Small intestine (tissue), 7 donors: ENCODE data around the gene KTN1. TPM values are rescaled to one million over a fixed set of nuclear protein-coding genes. Genes with fewer than 3 reads are reported as not detected.

Experiments
- DNase-seq, 2 donors: peaks; one replicate each; pipeline versions ENCODE4 v3.0.0 to v3.0.0-alpha.2; 2013
- FAIRE-seq: peaks from 2 replicates; lab custom pipeline; 2012; peaks lifted over from hg19 to GRCh38; lab: Jason Lieb, UNC
- H3K27ac ChIP-seq, 3 donors: one replicate each; pipeline ENCODE4 v1.5.1; 2013; ENCODE audit warnings: low read length in 2 of 3, mild to moderate bottlenecking in 2 of 3, control low read depth in 1 of 3, inconsistent platforms in 1 of 3, low read depth in 1 of 3, moderate library complexity in 1 of 3
- H3K27me3 ChIP-seq, 3 donors: one replicate each; pipeline ENCODE4 v1.6.1; 2013; ENCODE audit warnings: low read length in 3 of 3, inconsistent platforms in 1 of 3; ENCODE audit not compliant: control insufficient read depth in 3 of 3, insufficient read depth in 3 of 3
- H3K36me3 ChIP-seq, 3 donors: one replicate each; pipeline ENCODE4 v1.6.1; 2013; ENCODE audit warnings: low read length in 3 of 3, inconsistent platforms in 1 of 3, low read depth in 1 of 3, mild to moderate bottlenecking in 1 of 3, moderate library complexity in 1 of 3; ENCODE audit not compliant: control insufficient read depth in 3 of 3, insufficient read depth in 2 of 3
- H3K4me1 ChIP-seq, 3 donors: one replicate each; pipeline ENCODE4 v1.6.1; 2013; ENCODE audit warnings: low read length in 2 of 3, inconsistent platforms in 1 of 3, low read depth in 1 of 3, mild to moderate bottlenecking in 1 of 3, moderate library complexity in 1 of 3; ENCODE audit not compliant: control insufficient read depth in 3 of 3, insufficient read depth in 2 of 3
- H3K4me3 ChIP-seq, 3 donors: one replicate each; pipeline ENCODE4 v1.5.1; 2013; ENCODE audit warnings: low read length in 3 of 3, control low read depth in 1 of 3, inconsistent platforms in 1 of 3, low read depth in 1 of 3, mild to moderate bottlenecking in 1 of 3, moderate library complexity in 1 of 3
- H3K9me3 ChIP-seq, 2 donors: one replicate each; pipeline ENCODE4 v1.6.1; 2013; ENCODE audit warnings: low read depth in 1 of 2, low read length in 1 of 2; ENCODE audit not compliant: control insufficient read depth in 2 of 2, insufficient read depth in 1 of 2
- WGBS, 3 donors: extraction: QIAGEN DNeasy Blood & Tissue Kit; methylation state at CpG; one replicate each; pipeline ENCODE4 v1.1.7; 2013; 5-methylcytosine and 5-hydroxymethylcytosine counted together
- polyA plus RNA-seq, 4 donors: library from polyadenylated mRNA; stranded (reverse) in 3 of 4; unstranded in 1 of 4; fragments of 200-250 nt in 3 of 4; fragments of 120-200 nt in 1 of 4; gene quantifications; one replicate each; pipeline versions ENCODE4 v1.2.1 to v1.2.3, GENCODE V29; 2013
- donor health status: healthy with polysubstance abuse.
- donor health status: control.
- donor health status: control.
- donor health status: Bipolar disorder and iron deficiency.
- donor health status: healthy.

The KTN1 gene
- polyA plus RNA-seq, 4 donors = 42.9 to 103 (median 67.8) TPM

DNA sequence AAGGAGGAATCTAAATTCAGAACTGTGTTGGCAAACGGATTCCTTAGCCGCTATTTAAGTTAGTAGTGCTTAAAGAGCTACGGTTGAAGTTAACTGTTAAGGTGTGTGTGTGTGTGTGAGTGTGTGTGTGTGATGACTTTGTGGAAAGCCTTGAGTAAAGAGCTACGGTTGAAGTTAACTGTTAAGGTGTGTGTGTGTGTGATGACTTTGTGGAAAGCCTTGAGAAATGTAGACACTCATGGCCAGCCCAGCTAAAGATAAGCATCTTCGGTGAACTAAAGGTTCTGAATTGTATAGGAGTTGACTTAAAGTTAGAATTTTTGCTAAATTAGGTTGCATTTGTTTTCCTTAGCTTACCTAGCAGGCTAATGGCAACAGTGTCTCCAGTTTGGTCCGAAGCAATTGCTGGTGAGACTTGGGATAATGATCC lies 1.4 kb downstream of the KTN1 start:
- 15 to 17% (median 16%) methylated on average over 6 of the region's 6 CpGs for WGBS, 3 donors
- Histone ChIP-seq H3K4me1 (peaks cover 10 to 15% (median 15%) of the 10 kb centered on the region in 3 donors), H3K4me3 (peak overlapping the region; percentile 86 to 100 (median 97)), H3K27ac (peak overlapping the region in 2 of 3 donors; percentile 79 to 90), H3K27me3 (no peaks in the 10 kb centered on the region), H3K9me3 (no peaks in the 10 kb centered on the region), H3K36me3 (no peaks in the 10 kb centered on the region)
- FAIRE-seq (no peak), DNase-seq (no peak)

GRCh38 chr14:55582746-55583145 lies 2.7 kb downstream of the KTN1 start:
- FAIRE-seq = no peak
- Histone ChIP-seq H3K27ac (no peak overlapping the region), H3K36me3 (no peaks in the 10 kb centered on the region), H3K9me3 (no peaks in the 10 kb centered on the region), H3K4me3 (no peak overlapping the region), H3K27me3 (no peaks in the 10 kb centered on the region), H3K4me1 (peaks cover 10 to 15% (median 15%) of the 10 kb centered on the region in 3 donors)
- DNase-seq = no peak
- WGBS, 3 donors = 23 to 42% (median 29%) methylated on average over 2 of the region's 2 CpGs

- peak overlapping the region in 2 of 3 donors; percentile 0 to 60 for H3K27ac ChIP-seq
- H3K9me3 ChIP-seq = no peaks in the 10 kb centered on the region
- no peaks in the 10 kb centered on the region for H3K27me3 ChIP-seq
- FAIRE-seq = no peak
- no peak overlapping the region for H3K4me3 ChIP-seq
- H3K4me1 ChIP-seq = peaks cover 10 to 18% (median 15%) of the 10 kb centered on the region in 3 donors
- 11 to 39% (median 29%) methylated on average over 2 of the region's 2 CpGs for WGBS, 3 donors
- DNase-seq = peak; percentile 23 to 62
- no peaks in the 10 kb centered on the region for H3K36me3 ChIP-seq
Measured at GRCh38 chr14:55583942-55584468, 4.0 kb downstream of the KTN1 start.

GRCh38 chr14:55585854-55586253 lies 5.8 kb downstream of the KTN1 start:
- H3K4me3 ChIP-seq = no peak overlapping the region
- H3K27me3 ChIP-seq = no peaks in the 10 kb centered on the region
- 62 to 68% (median 66%) methylated on average over 2 of the region's 2 CpGs for WGBS, 3 donors
- DNase-seq = peak in 1 of 2 donors; percentile 21
- no peaks in the 10 kb centered on the region for H3K9me3 ChIP-seq
- FAIRE-seq = no peak
- H3K27ac ChIP-seq = no peak overlapping the region
- H3K4me1 ChIP-seq = peaks cover 10 to 18% (median 15%) of the 10 kb centered on the region in 3 donors
- H3K36me3 ChIP-seq = no peaks in the 10 kb centered on the region

DNA sequence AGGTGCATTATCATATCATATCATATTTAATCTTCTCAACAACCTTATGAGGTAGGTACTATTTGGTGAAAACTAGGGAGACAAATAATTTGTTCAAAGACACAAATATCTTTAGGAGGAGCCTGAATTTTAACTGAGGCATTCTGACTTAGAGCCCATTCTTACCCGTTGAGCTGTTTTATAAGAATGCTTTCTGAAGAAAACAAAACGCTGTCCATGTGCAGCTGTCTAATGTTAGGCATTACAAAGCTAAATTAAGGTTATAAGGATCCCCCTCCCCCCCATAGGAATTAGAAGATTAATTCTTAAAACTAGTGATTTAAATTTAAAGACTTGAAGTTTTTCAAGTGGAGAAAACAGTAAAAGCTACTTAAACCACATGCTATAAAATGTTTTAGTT lies 6.4 kb downstream of the KTN1 start:
- Histone ChIP-seq H3K9me3 (no peaks in the 10 kb centered on the region), H3K4me1 (peaks cover 10 to 18% (median 14%) of the 10 kb centered on the region in 3 donors), H3K36me3 (no peaks in the 10 kb centered on the region), H3K27ac (no peak overlapping the region), H3K27me3 (no peaks in the 10 kb centered on the region), H3K4me3 (no peak overlapping the region)
- DNase-seq (no peak), FAIRE-seq (no peak)
- 68 to 87% (median 84%) methylated on average over 2 of the region's 2 CpGs for WGBS, 3 donors

DNA sequence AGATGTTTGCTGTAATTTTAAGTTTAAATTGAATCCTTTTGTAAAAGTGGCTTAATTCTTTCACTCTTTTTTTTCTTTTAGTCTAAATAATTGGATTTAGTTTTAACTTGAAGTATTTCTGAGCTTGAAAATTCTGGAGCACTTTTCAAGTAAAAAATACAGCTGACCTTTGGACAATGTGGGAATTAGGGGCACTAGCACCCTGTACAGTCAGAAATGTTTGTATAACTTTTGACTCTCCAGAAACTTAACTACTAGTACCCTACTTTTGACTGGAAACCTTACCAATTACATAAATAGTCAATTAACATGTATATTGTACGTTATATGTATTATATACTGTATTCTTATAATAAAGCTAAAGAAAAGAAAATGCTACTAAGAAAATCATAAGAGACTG lies 7.8 kb downstream of the KTN1 start:
- FAIRE-seq = peak; percentile 55
- peaks cover 10 to 16% (median 15%) of the 10 kb centered on the region in 3 donors for H3K4me1 ChIP-seq
- H3K27ac ChIP-seq = no peak overlapping the region

DNA sequence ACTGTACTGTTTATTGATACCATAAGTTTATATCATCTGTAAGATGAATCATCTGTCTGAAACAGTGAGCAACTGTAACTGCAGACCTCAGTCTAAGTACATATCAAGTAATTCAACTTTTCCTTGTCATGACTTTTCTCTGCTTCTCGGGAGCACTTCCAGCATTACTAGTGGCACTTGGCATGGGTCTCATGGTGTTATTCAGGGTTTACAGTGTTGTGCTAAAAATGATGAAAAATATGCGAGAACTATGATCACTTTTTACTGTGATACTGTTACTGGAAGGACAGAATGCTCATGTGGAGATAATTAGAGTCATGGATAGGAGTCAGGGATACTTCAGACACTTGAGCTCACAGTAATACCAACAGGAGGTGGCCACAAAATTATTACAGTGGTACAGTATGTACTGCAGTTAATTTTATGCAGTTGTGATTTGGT lies 8.3 kb downstream of the KTN1 start:
- no peak overlapping the region for H3K27ac ChIP-seq
- no peak for FAIRE-seq
- no peak overlapping the region for H3K4me3 ChIP-seq
- H3K36me3 ChIP-seq = peaks cover 0 to 2% (median 0%) of the 10 kb centered on the region in 3 donors
- no peaks in the 10 kb centered on the region for H3K27me3 ChIP-seq
- DNase-seq = no peak
- 49 to 75% (median 72%) methylated on average over 2 of the region's 2 CpGs for WGBS, 3 donors
- H3K9me3 ChIP-seq = no peaks in the 10 kb centered on the region
- peaks cover 10 to 16% (median 15%) of the 10 kb centered on the region in 3 donors for H3K4me1 ChIP-seq

More for the DNA sequence above, 7.8 kb downstream of the KTN1 start:
- Histone ChIP-seq H3K36me3 (peaks cover 0 to 2% (median 0%) of the 10 kb centered on the region in 3 donors), H3K27me3 (no peaks in the 10 kb centered on the region), H3K9me3 (no peaks in the 10 kb centered on the region), H3K4me3 (no peak overlapping the region)
- DNase-seq = no peak
- 71 to 78% (median 74%) methylated on average over 1 of the region's 1 CpG for WGBS, 3 donors

DNA sequence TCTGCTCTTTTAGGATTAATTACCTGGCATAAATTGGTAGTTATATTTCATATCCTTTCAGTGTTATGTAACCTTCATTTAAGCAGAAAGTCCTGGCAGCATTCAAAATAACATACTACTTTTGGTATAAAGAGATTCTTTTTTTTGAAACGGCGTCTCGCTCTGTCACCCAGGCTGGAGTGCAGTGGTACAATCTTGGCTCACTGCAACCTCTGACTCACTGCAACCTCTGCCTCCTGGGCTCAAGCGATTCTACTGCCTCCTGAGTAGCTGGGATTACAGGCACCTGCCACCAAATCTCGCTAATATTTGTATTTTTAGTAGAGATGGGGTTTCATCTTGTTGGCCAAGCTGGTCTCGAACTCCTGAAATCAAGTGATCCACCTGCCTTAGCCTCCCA lies 9.2 kb downstream of the KTN1 start:
- 78 to 87% (median 85%) methylated on average over 6 of the region's 6 CpGs for WGBS, 3 donors
- Histone ChIP-seq H3K27me3 (no peaks in the 10 kb centered on the region), H3K36me3 (peaks cover 0 to 2% (median 0%) of the 10 kb centered on the region in 3 donors), H3K9me3 (no peaks in the 10 kb centered on the region), H3K4me1 (peaks cover 9 to 10% (median 9%) of the 10 kb centered on the region in 3 donors), H3K4me3 (no peak overlapping the region), H3K27ac (no peak overlapping the region)
- no peak for FAIRE-seq
- DNase-seq = no peak
